ENCODE measurements around the gene VPREB1.

DNA sequence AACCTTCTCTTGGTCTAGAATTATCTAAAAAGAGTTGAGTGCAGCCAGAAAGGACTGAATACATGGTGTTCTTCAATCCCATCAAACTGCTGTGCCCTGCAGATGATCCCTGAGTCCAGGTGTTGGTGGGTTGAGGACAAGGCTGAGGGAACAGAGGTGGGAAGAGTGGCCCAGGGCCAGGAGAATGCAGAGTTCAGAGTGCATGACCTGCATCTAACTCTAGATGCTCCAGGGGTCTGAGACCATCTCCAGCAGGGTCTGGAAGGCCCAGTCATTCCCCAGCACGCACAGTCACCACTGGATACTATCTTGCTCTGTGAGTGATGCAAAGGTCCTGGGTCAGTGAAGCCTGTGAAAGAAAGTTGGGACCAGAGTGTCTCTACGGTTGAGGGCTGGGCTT is 2.1 kb upstream of the VPREB1 start:
- TF ChIP-seq EZH2 (IDR thresholded peaks at IDR 0.05; ENCODE audit: insufficient read depth, low read length), result no peak
- TF ChIP-seq, protein P1, sequence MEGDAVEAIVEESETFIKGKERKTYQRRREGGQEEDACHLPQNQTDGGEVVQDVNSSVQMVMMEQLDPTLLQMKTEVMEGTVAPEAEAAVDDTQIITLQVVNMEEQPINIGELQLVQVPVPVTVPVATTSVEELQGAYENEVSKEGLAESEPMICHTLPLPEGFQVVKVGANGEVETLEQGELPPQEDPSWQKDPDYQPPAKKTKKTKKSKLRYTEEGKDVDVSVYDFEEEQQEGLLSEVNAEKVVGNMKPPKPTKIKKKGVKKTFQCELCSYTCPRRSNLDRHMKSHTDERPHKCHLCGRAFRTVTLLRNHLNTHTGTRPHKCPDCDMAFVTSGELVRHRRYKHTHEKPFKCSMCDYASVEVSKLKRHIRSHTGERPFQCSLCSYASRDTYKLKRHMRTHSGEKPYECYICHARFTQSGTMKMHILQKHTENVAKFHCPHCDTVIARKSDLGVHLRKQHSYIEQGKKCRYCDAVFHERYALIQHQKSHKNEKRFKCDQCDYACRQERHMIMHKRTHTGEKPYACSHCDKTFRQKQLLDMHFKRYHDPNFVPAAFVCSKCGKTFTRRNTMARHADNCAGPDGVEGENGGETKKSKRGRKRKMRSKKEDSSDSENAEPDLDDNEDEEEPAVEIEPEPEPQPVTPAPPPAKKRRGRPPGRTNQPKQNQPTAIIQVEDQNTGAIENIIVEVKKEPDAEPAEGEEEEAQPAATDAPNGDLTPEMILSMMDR (IDR thresholded peaks at IDR 0.05; ENCODE audit: insufficient read depth, low read depth, low read length), result no peak
